ENCODE results near the gene NKD1.
"Not testable (repeated sequence)": the region's sequence is repeated elsewhere in the genome, so short reads cannot be mapped to it uniquely, and the experiment has no call there.

NKD1 gene, protein sequence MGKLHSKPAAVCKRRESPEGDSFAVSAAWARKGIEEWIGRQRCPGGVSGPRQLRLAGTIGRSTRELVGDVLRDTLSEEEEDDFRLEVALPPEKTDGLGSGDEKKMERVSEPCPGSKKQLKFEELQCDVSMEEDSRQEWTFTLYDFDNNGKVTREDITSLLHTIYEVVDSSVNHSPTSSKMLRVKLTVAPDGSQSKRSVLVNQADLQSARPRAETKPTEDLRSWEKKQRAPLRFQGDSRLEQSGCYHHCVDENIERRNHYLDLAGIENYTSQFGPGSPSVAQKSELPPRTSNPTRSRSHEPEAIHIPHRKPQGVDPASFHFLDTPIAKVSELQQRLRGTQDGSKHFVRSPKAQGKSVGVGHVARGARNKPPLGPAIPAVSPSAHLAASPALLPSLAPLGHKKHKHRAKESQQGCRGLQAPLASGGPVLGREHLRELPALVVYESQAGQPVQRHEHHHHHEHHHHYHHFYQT

DNA sequence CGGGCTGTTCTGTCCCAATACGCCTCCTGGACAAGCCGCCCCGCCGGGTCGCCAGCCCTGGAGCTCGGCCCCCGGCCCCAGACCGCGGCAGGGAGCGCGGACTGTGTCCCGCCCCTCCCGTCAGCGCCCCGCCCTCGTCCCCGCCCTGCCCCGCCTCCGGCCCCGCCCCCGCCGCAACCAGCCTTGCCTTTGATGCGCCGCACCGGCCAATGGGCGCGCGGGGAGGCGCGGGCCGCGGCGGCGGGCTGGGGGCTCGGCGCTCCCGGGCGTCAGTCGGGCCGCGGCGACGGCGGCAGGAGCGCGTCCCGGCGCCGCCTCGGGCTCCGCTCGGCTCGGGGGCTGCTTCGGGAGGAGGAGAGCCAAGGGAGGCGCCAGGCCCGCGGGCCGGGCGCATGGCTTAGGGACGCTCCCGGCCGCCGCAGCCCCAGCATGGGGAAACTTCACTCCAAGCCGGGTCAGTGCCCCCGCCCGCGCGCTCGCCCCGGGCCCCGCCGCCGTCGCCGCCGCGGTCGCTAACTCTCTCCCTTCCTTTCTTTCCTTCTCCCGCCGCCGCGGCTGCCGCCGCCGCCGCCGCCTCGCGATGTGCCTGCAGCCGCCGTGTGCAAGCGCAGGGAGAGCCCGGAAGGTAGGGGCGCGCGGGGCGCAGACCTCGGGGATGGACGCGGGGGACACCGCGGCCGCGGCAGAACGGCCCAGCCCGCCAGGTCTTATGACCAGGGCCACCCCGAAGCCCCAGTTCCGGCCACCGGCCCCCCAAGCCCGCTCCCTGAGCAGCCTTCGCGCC is at the start of gene NKD1:
Gene NKD1, plus strand, starts transcription at position 272 of the 784 bp plus-strand sequence. Its CDS starts 158 bp downstream, at position 430.
- DNase-seq, result no peak

DNA sequence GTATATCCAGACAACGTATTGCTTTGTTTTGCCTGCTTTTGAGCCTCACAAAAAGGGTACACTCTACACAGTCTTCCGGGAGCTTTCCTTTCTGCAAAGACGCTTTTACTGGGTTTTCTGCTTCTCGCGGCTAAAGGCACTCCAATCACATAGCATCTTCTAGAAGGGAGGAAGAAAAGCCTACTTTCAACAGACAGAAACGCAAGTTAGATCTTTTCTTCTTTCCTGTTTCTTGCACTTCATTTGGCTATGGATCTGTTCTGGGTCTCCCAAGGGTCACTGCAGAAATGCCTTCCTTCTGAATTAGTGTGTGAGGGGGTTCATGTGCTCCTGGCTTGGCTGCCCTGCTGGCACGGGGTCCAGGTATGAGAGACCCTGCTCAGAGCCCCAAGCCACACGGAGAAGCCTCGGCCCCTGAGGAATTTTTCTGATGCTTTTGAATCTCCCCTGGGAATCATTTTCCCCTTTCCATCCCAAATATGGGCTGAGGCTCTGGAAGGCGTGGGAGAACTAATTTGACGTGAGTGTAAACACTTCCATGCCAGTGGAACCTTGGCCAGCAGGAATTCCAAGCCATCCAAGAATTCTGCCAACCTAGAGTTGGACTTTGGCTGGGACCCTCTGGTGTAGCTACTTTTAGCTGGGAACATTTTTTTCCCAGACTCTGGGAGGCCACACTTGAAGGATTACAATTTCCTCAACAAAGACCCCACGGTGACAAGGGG is 49.6 kb upstream of the NKD1 start:
- DNase-seq, result no peak

DNA sequence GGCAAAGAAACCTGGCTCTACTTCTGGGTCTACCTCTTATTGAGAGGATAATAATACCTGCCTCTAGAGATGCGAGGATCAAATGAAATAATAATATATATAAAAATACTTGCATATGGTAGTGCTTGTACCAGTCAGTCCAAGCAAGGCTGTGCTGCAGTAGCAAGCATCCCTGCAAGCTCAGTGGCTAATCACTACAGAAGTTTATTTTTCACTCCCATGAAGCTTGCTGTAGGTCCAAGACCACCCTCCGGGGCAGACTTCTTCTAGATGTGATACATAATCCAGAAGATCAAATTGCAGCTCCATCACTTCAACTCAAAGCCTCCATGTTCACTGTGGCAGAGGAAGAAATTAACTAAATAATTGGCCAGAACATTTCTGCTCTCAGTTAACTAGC is 48.9 kb upstream of the NKD1 start:
- no peak for DNase-seq

DNA sequence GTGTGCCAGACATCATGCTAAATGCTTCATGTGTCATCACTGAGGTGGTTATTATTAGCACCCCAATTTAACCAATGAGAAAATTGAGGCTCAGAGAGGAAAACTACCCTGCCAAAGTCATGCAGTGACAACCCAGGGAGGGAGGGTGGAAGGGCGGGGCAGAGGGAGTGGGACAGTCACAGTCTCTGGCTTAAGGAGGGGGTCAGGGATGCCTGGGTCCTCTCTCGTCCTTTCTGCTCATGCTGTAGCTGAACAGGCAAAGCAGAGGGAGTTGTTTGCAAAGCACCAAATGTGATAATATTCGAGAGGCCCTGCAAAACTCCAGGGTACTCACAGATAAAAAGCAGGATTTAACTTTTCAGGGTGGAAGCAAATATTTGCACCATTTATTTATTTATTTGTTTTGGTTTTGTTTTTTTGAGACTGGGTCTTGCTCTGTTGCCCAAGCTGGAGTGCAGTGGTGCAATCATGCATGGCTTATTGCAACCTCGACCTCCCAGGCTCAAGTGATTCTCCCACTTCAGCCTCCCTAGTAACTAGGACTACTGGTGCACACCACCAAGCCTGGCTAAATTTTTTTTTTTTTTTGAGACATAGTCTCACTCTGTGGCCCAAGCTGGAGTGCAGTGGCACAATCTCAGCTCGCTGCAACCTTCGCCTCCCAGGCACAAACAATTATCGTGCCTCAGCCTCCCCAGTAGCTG is 47.9 kb upstream of the NKD1 start:
- DNase-seq, result no peak

DNA sequence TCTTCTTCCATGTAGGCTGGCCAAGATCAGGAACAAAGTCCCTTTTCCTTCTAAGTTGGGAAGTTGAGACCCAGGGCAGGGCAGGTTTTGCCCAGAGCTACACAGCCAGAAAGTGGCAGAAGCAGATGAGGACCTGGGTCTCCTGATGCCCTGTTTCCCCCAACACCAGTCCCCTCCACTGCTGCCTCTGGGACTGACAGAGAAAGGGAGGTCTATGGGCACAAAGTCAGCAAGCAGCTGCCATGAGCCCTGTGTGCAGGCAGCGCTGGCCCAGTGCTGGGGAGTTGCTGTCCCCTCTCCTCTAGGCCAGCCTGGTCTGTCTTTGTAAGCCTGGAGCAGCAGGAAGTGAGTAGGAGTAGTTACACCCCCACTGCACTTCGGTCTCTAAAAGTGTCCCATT is 46.9 kb upstream of the NKD1 start:
- no peak for DNase-seq

DNA sequence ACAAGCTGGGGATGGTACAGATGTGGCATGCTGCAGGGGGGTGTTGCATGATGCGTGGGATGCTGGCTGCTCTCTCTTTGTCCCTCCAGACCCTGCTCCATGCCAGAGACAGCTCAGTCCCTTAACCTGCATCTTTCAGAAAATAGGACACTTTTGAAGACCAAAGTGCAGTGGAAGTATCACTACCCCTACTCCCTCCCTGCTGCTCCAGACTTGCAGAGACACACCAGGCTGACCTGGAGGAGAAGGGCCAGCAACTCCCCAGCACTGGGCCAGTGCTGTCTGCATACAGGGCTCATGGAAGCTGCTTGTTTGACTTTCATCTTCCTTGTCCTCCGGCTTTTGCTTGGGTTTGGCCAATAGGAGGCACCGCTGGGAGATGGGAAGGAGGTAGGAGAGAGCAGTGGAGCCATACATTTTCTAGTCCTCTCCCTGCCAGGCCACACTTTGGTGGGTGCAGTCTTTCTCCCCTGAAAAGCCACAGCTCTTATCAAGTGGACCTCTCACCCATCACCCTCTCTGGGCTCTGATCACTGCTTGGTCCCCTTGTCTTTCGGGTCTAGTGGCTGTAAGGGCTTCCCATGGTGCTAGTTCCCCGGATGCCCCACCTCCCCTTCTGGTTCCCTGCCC is 46.1 kb upstream of the NKD1 start:
- DNase-seq, result no peak

DNA sequence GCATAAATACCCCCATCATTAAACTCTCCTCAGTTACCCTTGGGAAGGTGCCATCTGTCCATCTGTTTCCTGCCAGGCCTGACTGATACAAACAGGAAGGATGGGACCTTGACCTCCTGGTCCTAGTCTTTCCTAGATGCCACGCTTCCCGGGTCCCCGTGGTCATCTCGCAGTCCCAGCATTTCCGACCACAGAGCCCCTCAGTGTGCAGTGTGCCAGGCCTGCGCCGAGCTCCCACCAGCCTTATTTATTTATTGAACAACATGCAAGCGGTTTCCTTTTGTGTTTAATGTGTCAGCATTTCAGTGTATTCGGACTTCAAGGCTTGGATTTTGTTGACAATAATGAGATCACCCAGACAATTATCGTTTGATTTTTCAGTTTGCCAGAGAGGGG is 45.6 kb upstream of the NKD1 start:
- DNase-seq, result peak; percentile 61

DNA sequence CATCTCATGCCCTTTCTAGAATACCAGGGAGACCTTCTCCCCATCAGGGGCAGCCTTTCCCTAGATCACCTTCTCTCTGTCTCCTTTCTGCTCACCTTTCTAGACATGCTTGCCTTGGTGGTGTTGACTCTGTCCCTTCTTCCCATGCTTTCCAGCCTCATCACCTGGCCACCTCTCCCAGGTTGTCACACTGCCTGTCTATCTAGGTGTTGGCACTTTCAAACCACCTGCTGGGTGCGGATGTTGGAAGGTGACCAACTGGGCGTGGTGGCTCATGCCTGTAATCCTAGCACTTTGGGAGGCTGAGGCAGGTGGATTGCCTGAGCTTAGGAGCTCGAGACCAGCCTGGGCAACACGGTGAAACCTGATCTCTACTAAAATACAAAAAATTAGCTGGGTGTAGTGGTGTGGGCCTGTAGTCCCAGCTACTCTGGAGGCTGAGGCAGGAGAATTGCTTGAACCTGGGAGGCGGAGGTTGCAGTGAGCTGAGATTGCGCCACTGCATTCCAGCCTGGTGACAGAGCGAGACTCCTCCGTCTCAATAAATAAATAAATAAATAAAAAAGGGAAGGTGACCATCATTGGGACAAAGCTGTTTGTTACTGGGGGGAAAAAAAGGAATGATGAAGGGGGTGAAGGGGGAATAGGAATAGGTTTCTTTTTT is 44.2 kb upstream of the NKD1 start:
- not testable (repeated sequence) for DNase-seq

DNA sequence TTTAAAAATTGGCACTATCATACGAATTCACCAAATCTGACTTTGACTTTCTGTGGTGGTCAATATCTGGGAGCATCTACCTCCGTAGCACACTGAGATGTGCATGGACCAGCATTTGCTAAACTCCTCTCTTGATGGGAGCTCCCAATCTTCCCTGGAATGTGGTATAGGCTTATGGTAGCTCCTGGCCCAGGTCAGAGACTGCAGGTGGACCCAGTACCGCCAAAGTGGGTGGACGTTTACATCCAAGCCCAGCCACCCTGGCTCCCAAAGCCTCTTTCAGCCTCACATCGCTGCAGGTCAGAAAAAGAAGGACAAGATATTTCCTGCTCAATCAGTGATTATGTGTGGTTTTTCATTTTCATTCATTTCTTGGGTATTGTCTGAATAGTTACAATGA is 43.1 kb upstream of the NKD1 start:
- DNase-seq, result no peak

DNA sequence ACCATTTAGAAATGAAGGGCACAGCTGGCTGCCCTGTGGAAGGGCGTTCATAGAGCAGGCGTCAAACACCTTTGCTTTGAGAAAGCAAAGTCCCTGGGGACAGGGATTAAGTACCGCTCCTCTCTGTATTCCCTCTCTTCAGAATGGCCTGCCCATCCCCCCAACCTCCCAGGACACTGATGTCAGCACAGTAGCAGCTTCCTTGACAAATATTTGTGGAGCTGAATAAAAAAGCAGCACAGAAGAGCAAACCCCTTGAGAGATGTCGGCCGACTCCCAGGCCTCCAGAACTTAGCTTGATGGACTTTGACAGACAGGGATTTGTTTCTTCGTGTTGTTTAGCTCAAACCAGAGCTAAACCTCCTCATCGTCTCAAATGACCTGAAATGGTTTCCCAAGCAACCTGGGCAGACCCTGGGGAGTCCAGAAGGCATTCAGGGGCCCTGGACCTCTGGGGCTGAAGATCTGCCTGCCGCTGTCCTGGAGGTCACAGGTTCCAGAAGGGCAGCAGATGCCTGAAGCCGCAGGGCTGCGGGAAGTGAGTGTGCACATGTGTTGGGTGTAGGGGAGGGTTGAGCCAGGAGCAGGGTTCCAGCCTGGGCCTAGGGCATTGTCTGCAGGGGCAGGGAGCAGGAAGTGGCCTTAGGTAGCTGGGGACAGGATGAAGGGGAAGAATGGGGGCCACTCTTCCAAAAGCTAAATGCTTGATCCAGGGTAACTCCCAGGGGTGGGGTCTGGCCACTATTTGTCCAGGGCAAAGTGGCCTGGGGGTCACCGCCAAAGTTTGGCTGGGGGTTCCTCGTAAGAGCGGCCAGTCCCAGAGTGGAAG is 42.3 kb upstream of the NKD1 start:
- DNase-seq, result peak; percentile 86

DNA sequence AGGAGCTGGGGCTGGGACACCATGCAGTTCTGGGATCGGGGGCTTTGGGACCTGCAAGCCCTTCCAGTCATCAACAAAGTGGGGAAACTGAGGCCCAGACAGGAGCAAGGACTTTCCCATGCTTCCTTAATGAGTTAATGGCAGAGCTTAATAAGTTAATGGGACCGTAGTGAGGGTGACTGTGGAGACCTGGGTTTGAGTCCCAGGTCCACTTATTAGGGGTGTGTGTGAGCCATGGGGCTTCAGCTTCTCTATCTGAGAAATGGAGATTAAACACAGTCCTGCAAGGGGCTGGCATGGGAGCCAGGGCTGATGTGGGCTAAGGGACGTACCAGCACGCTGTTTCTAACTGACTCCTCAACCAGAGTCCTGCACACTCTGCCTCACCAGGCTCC is 41.7 kb upstream of the NKD1 start:
- no peak for DNase-seq

DNA sequence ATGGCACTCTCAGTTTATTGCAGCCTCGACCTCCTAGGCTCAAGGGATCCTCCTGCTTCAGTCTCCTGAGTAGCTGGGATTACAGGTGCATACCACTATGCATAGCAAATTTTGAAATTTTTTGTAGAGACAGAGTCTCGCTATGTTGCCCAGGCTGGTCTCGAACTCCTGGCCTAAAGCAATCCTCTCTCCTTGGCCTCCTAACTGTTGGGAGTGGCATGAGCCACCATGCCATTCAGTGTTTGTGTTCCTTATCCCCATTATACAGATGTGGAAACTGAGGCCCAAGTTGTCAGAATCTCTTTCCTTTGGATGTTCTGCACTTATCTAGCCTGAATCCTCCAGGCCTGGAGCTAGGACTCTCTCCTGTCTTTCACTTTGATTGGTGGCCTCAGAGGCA is 40.8 kb upstream of the NKD1 start:
- DNase-seq, result no peak

DNA sequence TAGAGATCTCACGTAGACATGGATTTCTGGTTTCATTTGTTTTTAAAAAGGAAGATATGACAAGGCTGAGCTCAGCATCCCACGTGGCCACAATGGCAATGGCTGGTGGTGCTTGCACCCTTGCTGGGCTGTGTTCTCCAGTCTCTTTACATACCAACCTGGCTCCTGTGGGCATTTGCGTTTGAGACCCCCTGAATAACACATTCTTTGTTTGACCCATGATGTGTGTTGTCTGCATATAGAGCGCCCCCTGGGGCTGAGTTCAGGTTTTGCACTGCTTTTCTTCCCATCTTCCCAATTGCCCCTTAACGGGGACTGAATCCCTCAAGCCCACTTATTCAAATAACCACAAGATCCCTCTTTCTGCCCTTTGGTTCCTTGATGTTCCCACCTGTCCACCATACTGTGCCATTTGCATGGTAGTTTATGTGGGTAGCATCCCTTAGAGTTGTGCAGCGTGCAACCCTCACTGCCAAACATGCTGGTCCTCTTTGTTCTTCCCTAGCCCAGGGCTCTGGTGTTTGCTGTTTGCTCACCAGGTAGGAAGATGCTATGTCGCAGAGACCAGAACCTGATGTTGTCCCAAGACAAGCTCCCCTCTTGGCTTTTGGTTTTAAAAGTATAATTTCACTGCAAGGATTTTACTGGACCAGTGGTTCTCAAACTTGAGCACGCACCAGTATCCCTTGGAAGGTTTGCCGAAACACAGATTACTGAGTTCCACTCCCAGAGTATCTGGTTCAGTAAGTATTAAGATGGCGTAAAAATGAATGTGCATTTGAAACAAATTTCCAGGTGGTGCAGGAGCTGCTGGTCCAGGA is 38.5 kb upstream of the NKD1 start:
- no peak for DNase-seq

DNA sequence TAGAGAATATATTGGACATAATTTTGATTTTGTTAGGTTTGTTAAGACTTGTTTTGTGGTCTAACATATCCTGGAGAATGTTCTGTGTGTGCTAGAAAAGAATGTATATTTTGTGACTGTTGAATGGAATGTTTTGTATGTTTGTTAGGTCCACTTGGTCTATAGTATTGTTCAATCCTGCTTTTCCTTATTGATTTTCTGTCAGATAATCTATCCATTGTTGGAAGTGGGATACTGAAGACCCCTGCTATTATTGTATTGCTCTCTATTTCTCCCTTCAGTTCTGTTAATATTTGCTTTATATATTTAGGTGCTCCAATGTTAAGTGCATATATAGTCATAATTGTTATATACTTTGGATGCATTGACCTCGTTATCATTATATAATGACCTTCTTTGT is 33.0 kb upstream of the NKD1 start:
- no peak for DNase-seq

DNA sequence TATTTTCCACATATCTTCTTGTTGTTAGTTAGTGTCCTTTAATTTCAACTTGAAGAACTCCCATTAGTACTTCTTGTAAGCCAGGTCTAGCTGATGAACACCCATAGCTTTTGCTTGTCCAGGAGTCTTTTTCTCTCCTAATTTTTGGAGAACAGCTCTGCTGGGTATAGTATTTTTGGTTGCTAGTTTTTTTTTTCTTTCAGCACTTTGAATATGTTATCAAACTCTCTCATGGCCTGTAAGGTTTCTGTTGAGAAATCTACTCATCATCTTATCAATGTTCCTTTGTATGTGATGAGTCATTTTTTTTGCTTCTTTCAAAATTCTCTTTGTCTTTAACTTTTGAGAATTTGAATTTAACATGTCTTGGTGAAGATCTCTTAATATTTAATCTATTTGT is 31.8 kb upstream of the NKD1 start:
- DNase-seq, result no peak

DNA sequence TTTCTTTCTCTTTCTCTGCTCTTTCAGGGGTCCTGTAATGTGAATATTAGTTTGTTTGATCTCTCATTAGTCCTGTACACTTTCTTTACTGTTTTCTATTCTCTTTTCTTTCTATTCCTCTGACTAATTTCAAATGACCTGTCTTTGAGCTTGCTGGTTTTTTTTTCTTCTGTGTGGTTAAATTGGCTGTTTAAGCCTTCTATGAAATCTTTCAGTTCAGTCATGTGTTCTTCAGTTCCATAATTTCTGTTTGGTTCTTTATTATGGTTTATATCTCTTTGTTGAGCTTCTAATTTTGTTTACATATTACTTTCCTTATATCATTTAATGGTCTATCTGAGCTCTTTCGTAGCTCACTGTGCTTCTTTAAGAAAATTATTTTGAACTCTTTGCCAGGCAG is 31.3 kb upstream of the NKD1 start:
- DNase-seq, result no peak

DNA sequence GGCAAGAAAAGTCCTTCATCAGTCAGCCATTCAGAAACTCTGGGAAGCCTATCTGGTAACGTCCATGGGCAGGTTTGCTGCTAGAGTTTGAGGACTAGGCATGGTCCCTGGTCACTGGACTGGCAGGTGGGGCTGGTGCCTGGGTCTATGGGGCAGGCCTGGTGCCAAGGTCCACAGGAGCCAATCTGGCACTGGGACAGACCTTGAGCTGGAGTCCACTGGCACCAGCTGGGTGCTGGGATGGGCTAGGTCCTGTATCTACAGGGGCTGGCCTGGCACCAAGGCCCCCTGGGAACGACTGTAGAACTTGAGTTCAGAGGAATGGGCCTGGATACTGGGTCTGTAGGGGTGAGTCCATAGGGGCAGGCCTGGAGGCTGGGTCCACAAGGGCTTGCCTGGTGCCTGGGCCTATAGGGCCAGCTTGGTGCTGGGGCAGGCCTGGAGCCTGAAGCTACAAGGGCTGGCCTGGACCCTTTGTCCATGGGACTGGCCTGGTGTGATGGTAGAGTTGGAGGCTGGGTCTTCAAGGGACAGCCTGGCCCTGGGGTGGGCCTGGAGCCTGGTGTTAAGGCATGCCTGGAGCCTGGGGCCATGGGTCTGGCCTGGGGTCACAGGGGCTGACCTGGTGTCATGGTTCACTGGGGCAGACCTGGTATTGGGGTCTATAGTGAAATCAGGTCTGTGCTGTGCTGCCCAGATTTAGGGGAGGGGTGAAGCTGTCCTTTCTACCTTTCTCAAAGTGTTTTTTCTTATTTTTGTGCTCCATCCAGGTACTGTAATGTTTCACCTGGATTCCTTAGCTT is 30.5 kb upstream of the NKD1 start:
- no peak for DNase-seq

DNA sequence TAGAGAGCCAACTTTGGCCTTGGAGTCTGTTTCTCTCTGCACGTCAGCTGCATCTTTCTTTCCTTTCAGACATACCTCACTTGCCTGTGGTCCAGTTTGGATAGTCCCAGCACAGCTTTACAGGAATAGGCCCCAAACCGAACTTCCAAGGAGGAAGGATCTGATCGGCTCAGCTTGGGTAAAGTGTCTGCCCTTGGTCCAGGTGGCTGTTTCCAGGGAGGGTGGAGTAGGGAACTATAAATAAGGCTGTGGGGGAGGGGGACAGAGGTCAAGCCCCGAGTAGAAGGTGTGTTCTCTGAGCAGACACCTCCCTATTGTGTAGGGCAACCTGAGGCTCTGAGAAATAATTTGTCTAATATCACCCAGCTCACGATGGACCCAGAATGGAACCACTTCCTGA is 29.2 kb upstream of the NKD1 start:
- DNase-seq, result no peak

DNA sequence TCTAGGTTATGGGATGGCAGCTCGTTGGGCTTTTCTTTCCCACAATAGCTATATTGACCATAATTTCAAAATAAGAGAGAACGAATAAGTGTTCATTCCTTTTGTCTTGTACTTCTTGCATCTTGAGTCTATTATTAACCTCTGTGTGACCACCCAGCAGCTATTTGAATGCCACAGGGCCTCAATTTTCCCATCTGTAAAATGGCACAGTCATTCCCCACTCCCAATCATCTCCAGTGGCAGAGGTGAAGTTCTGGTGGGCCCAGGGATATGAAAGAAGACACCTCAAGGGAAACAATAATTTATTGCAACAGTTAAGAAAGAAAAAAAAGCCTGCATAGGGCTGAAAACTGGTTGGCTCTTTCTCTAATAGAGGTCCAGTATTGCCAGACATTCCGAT is 28.6 kb upstream of the NKD1 start:
- DNase-seq, result no peak

Measured in NCI-H524 treated with DMSO at 0.1 percent for 48 hours (cell line).